Measurements from ENCODE around the gene ENG.

ENG gene

DNA sequence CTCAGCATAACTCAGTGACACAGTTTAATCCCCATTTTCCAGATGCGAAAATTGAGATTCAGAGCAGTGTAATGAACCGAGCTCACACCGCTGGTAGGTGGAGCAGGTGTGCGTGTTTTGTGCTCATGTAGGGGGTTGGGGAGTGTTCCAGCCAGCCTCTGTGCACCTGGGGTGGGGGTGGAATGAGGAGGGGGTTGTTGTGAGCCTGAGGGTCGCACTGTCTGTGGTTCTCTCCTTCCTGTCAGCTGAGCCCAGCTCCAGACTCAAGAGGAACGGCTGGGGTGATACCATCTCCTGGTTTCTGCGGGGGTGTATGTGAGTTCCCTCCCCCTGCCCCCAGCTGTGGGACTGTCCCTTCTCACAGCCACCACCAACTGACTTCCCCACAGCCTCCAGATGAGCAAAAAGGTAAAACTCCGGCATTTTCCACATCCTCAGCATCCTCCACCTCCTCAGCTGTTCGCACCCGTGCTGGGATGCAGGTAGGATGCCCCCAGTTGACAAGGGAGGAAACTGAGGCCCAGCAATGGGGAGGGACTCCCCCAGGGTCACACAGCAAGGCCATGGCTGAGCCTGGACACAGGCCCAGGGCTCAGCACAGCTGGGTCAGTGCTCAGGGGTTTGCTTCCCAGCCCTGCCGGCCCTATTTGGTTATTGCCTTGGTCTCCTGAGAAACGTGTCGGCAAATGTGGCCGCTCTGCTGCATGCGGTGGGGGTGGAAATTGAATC, 78.1 kb downstream of the ENG start:
- no peak for DNase-seq (ENCODE audit: low spot score)

DNA sequence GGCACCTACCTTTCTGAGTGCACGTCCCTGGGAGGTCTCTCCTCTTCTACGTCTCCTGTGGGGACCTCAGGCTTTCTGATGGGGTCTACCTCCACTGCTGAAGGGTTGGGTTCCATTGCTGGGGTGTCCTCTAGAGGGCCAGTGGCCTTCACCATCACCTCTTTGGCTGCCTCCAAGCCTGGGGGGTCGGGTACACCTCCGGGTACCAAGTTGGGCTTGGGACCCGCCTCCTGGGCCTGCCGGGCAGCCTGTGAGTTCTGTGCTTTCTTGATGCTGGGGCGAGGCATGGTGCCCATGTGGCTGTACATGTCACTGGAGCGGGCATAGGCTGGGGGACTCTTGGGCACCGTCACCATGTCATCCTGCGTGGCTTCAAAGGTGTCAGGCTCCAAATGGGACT, 80.5 kb downstream of the ENG start:
- DNase-seq (ENCODE audit: low spot score) = no peak

DNA sequence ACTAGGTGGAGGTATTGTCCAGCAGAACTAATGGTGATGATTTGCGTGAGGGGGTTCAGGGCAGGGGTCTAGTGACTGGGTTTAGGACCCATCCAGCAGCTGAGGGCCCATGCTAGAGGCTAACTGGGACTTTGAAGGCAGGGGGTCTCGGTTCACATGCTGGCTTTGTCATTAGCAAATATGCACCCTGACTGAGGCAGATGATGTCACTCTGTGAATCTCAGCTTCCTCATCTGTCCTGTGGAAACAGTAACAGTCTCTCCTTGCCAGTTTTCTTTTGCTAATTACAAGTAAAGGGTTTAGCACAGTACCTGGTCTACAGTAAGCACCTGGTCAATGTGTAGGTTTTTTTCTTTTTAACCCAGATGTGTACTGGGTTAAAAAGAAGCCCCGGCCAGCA, 81.2 kb downstream of the ENG start:
- no peak for DNase-seq (ENCODE audit: low spot score)

DNA sequence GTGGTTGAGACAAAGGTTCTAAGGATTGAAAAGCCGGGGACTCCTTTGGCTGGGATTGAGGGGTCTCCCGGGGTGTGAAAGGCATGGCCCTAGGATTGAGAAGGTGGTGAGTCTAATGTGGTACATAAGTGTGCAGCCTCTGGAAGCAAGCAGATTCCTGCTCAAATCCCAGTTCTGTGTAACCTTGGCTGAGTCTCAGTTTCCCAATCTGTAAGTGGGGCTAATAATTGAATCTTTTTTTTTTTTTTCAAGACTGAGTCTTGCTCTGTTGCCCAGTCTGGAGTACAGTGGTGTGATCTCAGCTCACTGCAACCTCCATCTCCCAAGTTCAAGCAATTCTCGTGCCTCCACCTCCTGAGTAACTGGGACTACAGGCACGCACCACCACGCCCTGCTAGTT, 81.9 kb downstream of the ENG start:
- DNase-seq (ENCODE audit: low spot score) = no peak

DNA sequence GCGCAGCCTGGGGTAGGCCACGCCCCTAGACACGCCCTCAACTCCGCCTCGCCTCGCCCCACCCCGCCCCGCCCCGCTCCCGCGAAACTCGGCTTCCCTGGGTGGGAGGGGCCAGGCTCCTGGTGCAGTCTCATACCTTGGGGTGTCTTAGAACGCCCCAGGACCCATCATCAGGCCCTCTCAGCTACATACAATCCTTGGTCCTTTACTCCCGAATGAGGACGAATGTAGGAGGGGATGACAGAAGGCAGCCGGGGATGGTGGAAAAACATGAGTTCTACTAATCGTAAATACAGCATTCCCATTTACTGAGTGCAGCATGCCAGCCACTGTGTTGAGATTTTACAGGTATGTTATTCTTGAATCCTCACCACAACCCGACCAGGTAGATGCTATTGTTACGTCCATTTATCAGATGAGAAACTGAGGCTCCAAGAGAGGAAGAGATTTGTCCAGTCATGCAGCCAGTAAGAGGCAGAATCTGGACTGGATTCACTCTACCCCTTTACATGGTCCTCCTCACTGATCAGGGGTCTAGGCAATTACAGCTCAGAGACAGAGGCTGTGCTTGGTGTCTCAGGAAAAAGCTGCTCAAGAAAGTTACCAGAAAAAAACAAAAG, 82.8 kb downstream of the ENG start:
- no peak for DNase-seq (ENCODE audit: low spot score)

DNA sequence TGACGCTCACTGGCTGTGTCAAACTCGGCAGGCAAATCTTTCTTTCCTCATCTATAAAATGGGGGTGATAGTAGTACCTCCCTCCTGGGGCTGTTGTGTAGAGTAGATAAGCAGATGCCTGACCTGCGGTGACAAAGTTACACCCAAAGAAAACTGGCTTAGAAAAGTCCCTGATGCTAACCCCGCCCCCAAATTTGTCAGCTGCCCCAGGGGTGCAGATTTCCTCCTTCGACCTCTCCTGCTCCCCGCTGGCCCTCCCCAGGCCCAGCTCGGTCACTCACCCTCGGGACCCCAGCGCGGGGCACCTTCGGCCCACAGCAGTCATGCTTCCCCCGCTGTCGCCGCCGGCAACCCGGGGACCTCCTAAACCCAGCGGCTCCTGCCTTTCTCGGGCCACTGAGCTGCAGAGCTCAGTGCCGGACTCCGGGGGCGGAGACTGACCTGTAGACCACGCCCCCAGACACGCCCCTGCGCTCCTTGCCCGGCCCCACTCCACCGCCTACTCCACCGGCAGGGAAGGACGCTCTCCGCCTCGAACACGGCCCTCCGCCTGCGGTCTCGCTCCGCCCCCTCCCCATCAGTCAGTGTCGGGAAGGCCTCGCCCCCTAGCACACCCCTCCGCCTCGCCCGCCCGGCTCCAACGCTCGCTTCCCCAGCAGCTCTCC, 83.4 kb downstream of the ENG start:
- DNase-seq (ENCODE audit: low spot score) = peak; percentile 98

DNA sequence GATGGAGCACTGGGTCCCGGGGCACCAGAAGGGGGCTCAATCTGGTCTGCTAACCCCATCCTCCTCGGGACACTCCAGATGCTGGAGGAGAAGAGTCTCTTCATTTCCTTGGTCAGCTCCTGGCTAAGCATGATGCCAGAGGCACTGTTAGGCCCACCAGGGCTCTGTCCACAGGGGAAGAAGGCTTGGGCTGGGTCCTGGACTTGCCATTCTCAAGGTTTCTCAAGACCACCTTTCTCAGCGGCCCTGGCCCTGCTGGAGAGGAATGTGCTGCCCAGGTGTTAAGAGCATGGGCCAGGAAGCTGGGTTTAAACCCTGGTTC, 83.9 kb downstream of the ENG start:
- no peak for DNase-seq (ENCODE audit: low spot score)

DNA sequence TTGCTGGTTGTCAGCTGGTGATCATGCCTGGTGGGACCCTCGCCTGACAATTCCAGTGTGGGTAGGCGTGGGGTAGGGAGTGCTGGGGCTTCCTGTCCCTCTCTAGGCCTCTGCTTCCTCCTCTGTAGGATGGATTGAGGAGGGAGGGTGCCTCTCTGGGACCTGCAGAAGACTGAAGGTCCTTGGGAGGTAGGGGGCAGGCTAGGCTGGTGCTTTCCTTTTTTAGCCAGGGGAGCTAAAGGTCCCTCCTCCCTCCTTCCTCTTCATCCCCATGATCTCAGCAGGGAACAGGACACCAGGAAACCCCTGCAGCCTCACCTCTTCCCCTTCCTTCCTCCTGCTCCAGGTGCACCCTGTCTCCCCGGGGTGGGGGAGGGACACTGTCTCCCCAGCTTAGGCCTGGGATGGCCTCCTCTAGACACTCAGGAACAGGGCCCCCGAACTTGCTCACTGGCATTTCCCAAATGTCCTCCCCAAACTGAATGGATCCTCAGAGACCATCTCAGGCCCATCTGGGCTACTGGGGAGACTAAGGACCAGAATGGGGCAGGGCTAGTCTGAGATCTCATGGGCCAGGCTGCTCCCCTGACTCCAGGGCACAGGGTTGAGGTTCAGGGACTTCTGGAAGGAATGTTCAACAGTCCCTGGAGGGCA, 84.4 kb downstream of the ENG start:
- DNase-seq (ENCODE audit: low spot score) = no peak

DNA sequence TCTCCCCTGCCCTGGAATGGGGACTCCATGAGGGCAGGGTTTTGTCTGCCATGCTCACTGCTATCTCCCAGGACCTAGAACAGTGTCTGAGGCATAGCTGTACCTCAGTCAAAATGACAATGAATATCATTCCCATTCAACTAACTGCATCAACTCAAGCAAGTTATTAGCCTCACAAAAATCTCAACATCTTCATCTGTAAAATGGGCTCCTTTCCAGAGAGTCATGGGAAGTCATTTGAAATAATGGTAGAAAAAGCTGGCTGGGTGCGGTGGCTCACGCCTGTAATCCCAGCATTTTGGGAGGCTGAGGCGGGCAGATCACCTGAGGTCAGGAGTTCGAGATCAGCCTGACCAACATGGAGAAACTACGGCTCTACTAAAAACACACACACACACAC, 85.4 kb downstream of the ENG start:
- no peak for DNase-seq (ENCODE audit: low spot score)

DNA sequence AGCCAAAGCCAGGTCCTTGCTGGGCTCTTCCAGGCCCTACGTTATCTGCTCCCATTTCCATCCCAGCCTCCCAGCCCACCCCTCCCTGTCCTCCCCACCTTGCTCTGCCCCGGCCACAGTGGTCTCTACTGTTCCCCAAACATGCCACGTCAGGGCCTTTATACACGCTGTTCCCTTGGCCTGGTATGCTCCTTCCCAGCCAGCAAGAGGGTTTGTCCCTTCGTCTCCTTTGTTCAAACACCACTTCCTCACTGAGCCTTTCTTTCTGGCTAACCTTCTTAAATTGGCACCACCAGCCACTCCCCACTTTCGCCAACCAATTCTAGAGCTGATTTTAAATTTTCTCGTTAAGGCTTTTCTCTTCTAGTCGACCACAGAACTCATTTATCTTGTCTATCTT, 85.8 kb downstream of the ENG start:
- DNase-seq (ENCODE audit: low spot score) = no peak

DNA sequence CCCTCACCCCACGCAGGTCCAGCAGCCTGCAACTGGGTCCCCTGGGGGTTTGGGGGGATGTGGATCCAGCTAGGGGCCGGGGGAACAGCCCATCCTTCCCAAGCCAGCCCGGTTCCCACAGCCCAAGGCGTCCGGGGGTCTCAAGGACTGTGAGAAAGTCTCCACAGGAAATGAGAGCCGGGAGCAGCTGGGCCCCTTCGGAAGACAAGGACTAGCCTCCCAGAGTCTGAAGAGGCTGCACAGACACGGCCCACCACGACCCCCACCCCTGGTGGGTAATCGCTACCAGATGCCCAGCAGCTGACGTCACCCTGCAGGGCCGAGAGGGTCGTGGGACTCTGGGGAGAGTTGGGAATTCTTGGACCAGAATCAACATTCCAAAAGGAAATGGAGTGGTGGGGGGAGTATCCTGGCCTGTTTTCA, 86.5 kb downstream of the ENG start:
- DNase-seq (ENCODE audit: low spot score) = no peak

DNA sequence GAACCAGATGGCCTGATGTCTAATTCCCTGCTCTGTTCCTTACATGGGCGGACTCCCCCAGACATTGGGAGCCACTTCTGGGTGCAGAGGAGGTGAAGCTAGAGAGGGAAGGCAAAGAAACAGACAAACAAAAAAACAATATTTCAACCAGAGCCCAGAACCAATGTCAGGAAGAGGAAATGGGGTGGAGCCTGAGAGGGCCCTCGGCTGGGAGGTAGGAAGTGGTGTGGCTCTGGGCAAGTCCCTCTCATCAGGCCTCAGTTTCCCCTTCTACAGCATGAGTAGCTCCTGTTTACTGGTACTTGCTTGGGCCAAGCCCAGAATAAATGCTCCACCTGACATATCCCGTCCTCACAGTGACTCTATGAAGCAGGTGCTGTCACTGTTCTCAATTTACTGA, 87.0 kb downstream of the ENG start:
- DNase-seq (ENCODE audit: low spot score) = no peak

DNA sequence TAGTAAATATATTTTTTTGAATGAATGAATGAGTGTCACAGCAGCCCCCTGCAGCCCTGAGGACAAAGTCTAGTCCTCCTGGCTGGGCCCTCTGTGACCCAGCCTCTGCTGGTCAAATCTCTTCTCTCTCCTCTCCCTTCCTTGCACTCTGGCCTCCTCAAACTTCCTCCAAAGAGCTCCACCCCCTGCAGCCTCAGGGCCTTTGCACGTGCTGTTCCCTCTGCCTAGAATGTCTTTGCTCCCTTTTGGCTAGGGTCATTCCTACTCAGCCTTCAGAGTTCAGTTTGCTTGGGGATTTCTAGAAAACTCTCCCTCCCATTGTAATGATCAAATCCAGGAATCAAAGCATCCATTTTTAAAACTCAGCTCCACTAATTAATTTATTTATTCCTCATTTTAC, 89.0 kb downstream of the ENG start:
- DNase-seq (ENCODE audit: low spot score) = no peak

Data from left forelimb (tissue), 1 donor.